NCI-H2227 (cell line): Measurements from ENCODE around the gene ABCD3.
A peak's percentile ranks its signal among the peaks of the same experiment; 100 is the strongest.

Experiments
- DNase-seq: peaks from one replicate; lab custom pipeline; 2025; ENCODE audit not compliant: unreplicated experiment; lab: John Stamatoyannopoulos, UW

Gene ABCD3

DNA sequence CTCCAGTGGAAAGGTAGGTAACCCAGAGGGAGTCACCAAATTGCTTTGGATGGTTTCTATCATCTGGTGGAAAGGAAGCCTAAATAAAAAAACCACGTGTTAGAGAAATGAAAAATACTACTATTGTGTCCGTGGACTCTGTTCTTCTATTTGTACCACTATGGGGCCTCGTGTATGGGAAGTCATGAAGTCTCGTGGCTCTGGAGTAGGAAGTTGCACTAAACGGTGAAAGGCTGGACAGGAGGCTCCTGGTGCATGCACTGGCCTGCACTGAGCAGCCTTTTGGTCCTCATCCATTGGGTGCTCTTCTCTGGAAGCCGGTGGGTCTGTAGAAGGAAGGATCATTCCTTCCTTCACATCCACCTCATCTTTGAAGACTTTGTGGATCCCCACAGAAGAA, 106.3 kb downstream of the ABCD3 start:
- no peak for DNase-seq

- DNase-seq = no peak
Measured at GRCh38 chr1:94526152-94526980, 108.2 kb downstream of the ABCD3 start.

DNA sequence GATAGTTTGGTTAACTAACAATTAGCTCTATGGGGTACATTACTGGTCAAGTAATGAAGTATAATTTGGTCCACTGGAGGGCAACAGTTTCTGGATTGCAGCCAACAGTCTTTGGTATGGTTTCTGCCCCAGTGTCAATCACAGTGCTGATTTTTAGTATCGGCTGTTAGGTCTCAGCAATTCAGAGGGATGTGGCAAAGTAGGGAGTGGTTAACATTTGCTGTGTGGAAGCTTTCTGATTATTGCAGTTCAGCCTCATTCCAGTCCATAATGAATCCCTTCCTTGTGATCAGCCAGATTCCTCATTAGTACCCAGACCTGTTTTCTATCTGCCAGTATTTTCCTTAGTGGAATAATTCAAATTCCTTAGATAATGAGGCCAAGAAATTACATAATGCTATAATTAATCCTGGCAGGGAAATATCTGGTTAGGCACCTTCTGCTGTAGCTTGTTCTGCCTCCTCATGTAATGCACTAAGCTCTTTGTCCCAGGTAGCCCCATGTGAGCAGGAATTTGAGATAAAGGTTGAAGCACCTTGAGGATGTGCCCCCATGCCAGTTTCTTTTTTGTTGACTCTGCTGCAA, 109.3 kb downstream of the ABCD3 start:
- peak; percentile 57 for DNase-seq

DNA sequence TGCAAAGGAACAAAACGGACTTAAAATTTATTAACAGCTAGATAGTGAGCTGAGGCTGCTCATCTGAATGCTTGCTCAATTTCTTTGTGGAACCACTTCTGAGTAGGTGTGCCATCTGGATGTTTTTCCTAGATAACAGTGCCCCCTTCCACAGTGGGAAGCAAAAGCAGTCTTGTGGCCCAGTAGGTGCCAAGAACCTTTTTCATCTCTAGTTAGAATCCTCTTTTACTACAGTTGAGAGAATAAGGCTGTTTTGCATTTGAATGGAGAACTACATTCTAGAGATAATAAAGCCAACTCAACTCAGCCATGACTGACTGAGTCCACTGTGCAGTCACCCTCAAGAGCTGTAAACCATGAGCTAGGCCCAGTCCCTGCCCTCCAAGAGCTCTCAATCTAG, 110.1 kb downstream of the ABCD3 start:
- DNase-seq = no peak

GRCh38 chr1:94528826-94529225, 110.6 kb downstream of the ABCD3 start:
- DNase-seq = no peak

DNA sequence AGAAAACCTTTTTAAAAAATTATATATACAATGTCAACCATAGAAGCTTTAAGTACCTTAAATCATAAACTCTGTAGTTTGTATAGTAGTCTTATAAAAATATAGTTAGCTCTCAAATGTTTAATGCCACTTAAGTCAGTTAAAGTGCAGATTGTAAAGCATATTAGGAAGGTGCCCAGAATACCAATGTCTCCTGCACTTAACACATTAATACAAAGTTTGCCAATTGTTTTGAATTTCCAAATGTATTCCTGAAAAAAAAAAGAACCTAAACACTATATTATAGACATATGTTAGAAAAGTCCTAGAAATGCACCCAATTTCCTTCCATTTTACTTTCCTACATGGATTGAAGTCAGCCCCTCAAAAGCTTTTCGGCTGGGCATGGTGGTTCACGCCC, 111.2 kb downstream of the ABCD3 start:
- DNase-seq = no peak

DNA sequence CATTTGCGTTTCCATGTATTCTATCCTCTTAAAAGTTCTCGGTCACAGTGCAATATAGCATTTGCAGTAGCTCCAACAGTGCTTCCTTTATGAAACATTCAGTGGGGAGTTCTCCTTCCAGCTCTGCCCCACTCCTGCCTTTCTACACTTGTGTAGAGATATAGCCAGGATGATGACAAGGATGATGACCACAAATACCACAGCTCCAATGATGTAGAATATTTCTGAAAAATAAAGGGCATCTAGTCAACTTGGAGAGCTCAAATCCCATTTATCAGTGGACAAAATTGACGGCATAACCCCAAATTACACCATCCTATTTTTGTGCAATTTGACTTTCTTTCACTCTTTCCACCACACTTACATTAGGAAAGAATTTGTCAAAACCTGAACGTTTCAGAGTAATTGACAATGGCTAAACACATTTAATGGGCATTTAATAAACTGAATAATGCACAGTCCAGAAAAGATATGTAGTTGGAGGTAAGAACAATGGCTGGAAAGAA, 112.2 kb downstream of the ABCD3 start:
- no peak for DNase-seq

GRCh38 chr1:94531664-94532063, 113.5 kb downstream of the ABCD3 start:
- DNase-seq = no peak

- DNase-seq = no peak
Measured at GRCh38 chr1:94532077-94532476, 113.9 kb downstream of the ABCD3 start.

DNA sequence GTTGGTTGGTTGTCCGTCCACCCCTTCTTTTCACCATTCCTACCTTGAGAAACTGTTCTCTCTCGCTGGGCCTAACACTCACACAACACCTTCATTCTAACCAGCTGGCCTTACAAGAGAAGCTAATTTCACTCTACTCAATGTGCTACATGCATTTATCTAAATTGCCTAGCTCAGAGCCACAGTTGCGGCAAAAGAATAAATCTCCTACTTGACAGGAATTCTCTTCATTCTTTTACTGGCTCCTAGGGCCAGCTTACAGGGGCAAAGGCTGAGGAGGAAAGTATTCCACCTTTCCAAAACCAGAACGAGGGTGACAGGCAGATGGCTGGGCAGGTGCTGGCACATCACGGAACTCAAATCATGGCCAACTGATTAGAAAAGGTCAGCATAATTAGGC, 116.9 kb downstream of the ABCD3 start:
- DNase-seq = peak; percentile 18

DNA sequence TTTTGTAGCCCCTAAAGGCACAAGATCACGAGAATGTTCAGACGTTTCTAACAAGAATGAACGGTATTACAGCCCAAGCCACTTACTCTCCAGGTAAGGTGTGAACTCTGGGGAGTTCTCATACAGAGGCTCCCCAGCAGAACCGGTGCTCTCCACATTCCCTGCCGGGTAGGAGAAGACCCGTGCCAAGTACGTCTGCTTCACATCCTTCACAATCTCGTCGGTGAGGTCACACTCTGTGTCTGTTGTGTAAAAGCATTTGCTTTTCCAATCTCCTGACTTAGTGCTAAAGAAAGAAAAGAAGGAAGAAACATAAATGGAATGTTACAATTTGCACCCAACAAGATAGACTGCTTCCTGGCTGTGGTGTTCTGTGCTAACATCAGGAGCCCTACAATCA, 117.7 kb downstream of the ABCD3 start:
- DNase-seq = no peak

- no peak for DNase-seq
Measured at GRCh38 chr1:94537254-94537653, 119.1 kb downstream of the ABCD3 start.

GRCh38 chr1:94538243-94538827, 120.1 kb downstream of the ABCD3 start:
- DNase-seq = no peak

GRCh38 chr1:94539496-94539895, 121.3 kb downstream of the ABCD3 start:
- DNase-seq = no peak

GRCh38 chr1:94540440-94541245, 122.5 kb downstream of the ABCD3 start:
- DNase-seq = no peak

GRCh38 chr1:94541246-94542087, 123.3 kb downstream of the ABCD3 start, which contains the start of gene F3:
F3 (minus strand) TSS chr1:94541759; CDS start chr1:94541636, 123 bp downstream.
- DNase-seq = peak; percentile 81

DNA sequence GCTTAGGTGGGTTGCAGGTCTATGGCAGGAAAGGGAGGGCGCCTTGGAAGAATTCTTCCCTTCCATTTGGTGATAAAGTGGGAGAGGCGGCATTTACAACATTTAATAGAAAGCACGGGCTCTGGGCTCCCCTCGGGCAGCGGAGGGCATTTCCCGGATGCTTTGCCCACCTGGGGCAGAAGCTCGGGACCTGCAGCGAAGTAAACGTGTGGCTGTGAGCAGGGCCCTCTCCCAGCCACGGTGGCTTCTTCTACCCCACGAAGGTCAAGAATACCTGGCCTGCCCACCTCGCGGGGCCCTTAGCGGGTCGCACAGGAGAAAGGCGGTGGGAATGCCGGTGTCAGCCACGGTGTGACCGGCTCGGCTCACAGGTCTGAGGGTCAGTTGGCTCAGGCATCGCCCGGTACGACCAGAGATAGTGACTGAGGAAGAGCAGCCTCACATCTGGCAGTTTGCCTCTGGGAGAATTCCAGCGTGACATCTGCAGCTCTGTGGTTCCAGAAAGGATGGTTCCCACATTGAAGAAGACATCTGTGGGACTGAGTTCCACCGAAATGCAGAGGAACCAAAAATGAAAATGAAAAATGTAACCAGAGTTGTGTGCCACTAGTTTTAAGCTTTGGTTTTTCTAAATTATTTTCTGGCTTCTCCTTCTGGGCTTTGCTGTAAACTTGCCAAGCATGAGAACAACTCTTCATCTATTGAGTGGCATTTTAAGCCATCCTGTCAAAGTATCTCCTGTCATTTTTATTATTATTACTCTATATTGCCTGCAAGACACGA, 124.1 kb downstream of the ABCD3 start:
- no peak for DNase-seq

DNA sequence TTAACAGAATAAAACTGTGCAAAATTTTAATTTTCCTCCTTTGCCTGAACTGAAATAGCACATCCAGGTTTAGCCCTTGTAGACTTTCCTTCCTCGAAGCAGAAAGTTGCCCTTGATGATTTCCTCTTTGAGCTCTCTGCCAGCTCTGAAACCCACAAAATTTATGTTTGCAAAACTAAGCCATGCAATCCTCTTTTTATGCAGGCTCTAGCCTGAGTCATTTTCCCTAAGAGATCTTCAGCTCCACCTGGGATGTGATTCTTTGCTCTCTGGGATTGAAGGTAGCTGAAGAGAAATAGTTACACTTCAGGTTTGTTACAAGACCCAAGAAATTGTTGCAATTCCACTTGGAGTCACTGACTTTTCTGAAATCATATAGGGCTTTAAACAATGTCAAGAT, 124.8 kb downstream of the ABCD3 start:
- DNase-seq = no peak

- DNase-seq = no peak
Measured at GRCh38 chr1:94543893-94544635, 125.9 kb downstream of the ABCD3 start.
